GM21515 (cell line): ENCODE measurements around the gene PDZRN4.
"Not testable (repeated sequence)": the region's sequence is repeated elsewhere in the genome, so short reads cannot be mapped to it uniquely, and the experiment has no call there.

ENCODE experiments used
- ATAC-seq: cut with Tn5 transposase; IDR thresholded peaks from one replicate; pipeline ENCODE4 v1.9.1; 2021; ENCODE audit not compliant: unreplicated experiment

Gene PDZRN4

DNA sequence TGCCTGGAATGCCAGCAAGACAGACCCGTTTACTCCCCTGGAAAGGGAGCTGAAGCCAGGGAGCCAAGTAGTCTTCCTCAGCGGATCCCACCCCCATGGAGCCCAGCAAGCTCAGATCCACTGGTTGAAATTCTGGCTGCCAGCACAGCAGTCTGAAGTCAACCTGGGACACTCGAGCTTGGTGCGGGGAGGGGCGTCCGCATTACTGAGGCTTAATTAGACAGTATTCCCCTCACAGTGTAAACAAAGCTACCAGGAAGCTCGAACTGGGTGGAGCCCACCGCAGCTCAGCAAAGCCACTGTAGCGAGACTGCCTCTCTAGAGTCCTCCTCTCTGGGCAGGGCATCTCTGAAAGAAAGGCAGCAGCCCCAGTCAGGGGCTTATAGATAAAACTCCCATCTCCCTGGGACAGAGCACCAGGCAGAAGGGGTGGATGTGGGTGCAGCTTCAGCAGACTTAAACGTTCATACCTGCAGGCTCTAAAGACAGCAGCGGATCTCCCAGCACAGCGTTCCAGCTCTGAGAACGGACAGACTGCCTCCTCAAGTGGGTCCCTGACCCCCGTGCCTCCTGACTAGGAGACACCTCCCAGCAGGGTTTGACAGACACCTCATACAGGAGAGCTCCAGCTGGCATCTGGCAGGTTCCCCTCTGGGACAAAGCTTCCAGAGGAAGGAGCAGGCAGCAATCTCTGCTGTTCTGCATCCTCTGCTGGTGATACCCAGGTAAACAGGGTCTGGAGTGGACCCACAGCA, 92.4 kb downstream of the PDZRN4 start:
- ATAC-seq = not testable (repeated sequence)

DNA sequence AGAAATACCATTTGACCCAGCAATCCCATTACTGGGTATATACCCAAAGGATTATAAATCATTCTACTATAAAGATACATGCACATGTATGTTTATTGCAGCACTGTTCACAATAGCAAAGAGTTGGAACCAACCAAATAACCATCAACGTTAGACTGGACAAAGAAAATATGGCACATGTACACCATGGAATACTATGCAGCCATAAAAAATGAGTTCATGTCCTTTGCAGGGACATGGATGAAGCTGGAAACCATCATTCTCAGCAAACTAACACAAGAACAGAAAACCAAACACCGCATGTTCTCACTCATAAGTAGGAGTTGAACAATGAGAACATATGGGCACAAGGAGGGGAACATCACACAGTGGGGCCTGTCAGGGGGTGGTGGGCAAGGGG, 97.3 kb downstream of the PDZRN4 start:
- not testable (repeated sequence) for ATAC-seq

DNA sequence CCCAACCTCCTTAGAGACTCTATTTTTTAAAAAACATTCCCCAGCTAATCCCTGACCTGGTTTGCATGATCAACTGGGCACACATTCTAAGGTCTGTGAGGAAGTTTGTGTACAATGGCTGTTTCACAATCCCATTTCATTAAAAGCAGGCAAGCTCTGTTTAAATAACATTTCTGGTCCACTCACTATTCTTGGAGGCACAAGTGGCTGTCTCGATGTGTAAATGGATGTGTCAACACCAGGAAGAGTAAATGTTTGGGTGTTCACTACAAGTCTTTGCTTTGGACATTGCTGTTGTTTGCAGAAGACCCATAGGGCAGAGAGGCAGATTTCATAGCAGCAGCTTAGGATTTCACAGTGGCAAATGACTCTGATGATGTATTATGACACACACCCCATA, 98.3 kb downstream of the PDZRN4 start:
- no peak for ATAC-seq

DNA sequence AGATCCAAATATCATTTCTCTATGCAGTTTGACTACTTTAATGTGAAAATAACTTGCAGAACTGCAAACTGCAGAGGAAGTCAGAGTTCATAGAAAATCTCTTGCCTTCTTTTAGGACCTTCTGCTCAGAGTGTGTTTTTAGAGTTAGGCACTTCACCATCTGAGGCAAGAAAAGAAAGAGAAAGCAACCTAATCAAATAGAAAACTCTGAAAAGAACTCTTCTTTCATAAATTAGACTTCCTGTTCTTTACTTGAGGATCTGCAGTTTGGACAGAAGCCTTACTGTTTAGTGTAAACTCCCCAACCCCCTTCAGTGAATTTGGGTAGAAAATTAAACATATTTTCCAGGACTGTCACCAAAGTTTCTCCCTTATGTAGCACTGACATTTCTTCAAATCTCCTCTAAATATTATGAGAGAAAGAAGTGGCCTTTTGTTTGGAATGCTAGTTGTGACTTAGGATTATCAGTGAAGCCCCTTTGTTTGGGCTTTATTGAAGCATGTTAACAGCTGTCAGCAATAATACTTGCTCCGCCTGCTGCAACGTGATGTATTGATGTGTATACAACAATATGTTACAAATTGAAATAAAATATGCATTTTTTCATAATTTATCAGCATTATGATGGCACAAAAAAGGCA, 99.5 kb downstream of the PDZRN4 start:
- no peak for ATAC-seq

DNA sequence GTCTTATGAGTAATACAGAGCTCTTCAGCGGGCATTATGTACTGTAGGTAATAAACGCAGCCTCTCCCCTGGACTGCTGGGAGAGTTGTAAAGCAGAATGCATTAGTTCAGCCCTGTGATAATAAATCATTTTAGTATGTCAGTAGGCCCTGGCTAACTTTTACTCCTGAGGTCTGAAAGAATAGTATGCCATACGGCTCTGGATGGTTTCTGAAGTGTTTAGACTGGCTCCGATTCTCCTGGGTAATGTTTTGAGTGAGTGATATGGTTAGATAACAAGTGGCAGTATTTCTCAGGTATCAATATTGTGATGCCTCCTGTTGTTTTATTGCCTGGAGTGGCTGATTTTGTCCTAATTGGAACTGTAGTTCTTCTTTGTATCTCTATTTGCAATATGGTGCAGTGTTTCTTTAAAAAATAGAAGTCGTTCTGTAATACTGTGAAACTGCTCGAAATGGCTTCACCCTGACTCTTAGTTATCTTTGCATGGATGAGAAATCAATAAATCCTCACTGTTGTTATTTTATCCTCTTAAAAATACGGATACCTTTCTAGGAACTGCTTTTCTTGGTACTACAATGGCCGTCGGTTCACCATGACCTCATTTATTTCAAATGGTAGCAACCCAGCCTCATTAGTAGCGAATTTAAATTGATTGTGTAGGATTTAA, 100.2 kb downstream of the PDZRN4 start:
- no peak for ATAC-seq

GRCh38 chr12:41289501-41289900, 101.4 kb downstream of the PDZRN4 start:
- ATAC-seq = no peak

GRCh38 chr12:41293011-41293410, 104.9 kb downstream of the PDZRN4 start:
- no peak for ATAC-seq

DNA sequence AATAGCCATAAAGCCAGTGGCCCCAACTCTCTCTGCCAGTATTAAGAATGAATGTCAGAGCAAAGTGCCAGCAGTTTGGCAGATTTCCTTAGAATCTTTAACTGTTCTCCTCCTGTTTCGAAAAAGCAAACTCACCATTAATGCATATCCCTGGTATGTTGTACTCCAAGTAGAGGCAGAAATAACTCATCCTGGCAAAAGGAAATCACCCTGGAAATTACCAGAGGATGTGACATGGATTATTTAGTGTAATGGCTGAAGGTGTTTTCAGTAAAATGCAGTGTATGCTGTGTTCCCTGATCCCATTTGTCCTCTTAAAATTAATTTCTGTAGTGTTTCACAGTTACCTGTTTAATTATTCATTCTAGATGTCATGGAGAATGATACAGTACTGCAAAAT, 105.3 kb downstream of the PDZRN4 start:
- ATAC-seq = no peak

- no peak for ATAC-seq
These were observed 114.9 kb downstream of the PDZRN4 start for GRCh38 chr12:41302979-41303403.

GRCh38 chr12:41304526-41304925, 116.4 kb downstream of the PDZRN4 start:
- ATAC-seq = no peak

DNA sequence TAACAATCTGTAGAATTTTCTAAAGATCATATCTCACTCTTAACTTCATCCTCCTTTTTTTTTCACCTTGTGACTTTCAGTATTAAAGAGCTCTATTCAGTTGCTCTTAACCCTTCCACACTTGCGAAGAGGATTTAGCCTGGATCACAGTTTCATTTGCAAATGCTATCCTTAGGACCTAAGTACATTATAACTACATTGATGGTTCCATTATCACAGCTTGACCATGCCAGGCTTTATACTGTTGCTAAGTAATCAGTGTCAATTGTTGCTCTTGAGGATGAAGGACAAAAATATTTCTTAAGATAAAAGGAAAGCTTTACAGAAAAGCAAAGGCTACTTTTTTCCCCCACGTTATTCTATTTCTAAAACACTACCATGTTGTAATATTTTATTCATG, 122.2 kb downstream of the PDZRN4 start:
- ATAC-seq = no peak

DNA sequence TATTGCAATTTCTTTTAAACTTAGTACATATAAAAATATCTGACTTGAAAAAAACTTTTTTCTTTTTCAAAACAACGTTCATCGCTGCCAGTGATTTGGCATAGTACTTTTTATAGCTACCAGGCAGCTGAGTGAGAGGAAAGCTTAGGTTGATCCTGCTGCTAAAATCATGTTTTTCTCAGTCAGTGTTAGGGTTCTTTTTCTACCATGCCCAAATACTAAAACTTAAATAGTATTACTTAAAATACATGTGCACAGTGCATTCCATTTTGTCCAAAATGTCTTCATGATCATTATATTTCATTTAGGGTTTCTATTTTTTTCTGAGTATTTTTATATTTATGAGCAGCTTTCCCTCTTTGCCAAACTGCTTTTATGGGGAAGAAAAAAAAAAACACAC, 123.8 kb downstream of the PDZRN4 start:
- no peak for ATAC-seq

DNA sequence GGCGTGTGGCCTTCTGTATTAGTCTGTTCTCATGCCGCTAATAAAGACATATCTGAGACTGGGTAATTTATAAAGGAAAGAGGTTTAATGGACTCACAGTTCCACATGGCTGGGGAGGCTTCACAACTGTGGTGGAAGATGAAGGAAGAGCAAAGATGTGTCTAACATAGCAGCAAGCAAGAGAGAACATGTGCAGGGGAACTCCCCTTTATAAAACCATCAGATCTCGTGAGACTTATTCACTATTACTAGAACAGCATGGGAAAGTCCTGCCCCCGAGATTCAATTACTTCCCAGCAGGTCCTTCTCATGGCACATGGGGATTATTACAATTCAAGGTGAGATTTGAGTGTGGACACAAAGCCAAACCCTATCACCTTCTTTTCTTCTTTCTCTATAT, 124.3 kb downstream of the PDZRN4 start:
- ATAC-seq = not testable (repeated sequence)

GRCh38 chr12:41325336-41325735, 137.2 kb downstream of the PDZRN4 start:
- no peak for ATAC-seq

DNA sequence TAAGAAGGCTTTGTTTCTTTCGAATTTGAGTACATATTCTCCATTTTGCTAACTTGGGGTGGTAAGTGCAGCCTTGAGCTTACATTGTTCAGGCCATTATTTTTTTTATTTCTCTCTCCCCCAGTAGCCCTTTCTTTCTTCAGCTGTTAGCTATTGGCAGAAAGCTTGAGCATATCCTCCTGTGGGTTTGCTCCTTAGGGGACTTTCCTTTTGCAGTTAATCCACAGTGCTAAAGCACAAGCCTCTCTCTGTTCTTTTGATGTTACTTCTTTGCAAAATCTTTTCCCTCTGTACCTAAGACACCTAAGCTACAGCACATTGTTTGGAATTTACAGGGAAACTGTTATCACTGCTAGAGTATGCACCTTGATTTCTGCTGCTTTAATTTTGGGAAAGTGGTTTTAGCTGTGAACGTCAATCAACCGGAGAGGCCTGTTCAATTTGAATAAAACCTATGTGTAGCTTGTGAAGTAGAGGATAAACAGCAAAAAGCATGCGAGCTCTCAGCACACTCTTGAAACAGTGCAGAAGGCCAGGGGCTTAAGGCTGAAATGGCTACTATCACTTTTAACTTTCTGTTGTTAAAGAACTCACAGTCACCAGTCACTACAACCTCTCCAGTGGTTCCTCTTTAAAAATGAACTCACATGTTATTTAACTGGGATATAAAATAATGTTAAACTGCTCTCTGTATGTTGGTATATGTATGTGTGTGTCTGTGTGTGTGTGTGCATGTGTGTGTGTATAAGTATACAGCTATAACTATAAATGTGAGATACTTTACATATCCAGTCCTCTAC, 139.2 kb downstream of the PDZRN4 start:
- ATAC-seq = no peak

DNA sequence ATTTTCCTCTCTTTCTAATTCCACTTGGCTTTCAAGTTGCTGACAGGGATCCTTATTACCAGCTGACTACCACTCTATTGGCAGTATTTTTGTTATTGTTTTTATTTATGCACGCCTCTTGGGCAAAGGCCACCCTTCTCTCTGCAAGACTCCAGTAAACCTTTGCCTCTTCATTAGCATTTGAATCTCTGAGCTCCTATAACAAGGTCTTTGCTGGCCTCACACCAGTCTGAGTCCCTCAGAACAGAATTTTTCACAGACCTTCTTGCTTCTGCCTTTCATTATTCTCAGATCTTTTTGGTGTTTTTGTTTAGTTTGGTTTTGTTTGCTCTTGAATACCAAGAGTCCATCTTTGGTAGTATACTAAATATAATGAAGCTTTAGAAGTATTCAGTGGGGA, 145.9 kb downstream of the PDZRN4 start:
- no peak for ATAC-seq

DNA sequence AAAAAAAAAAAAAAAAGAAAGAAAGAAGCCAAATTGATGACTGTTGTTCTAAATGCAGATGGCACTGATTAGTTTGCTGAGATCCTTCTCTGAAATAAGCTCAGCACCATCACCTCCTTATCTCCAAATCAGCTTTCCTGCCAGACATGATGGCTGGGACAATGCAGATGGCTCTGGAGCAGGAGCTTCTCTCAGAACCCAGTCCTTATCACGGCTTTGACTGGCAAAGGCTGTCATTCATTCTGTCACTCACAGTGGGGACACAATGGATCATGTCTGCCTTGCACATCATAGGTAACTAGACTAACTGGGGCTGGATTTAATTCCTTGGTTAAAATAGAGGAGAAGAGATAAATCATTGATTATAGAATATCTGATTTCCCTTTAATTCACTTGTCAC, 146.3 kb downstream of the PDZRN4 start:
- no peak for ATAC-seq

DNA sequence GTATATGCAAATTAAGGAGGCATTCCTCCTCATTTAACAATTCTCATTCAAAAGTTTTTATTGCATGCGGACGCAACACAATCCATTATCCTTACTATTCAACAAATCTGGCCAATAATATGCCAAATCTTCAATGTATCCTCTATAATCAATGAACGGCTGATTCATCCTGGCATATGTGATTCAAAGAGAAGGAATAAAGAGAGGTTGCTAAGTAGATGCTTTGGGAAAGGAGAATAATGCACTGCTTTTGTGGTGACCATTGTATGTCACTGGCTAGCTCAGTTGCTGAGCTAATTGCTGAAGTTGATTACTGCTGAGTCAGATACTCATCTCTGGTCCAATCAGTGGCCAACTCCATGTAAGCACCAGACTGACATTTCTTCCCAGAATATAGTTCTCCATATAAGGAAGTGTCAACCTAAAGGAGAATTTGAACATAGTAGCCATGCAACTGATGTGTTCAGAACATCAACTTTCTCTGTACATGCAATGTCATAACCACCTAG, 148.0 kb downstream of the PDZRN4 start:
- no peak for ATAC-seq

DNA sequence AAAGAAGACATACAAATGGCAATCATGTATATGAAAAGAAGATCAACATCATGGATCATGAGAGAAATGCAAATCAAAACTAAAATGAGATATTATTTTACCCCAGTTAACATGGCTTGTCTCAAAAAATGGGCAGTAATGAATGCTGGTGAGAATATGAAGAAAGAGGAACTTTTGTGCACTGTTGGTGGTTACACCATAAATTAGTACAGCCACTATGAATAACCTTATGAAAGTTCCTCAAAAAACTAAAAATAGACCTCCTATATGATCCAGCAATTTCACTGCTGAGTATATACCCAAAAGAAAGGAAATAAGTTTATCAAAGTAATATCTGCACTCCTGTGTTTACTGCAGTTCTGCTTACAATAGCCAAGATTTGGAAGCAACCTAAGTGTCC, 151.7 kb downstream of the PDZRN4 start:
- no peak for ATAC-seq

- no peak for ATAC-seq
These were observed 156.8 kb downstream of the PDZRN4 start for GRCh38 chr12:41344776-41345470.

- ATAC-seq = no peak
These were observed 160.1 kb downstream of the PDZRN4 start for GRCh38 chr12:41348198-41348597.
